Measurements from ENCODE around the gene GAS2.

DNA sequence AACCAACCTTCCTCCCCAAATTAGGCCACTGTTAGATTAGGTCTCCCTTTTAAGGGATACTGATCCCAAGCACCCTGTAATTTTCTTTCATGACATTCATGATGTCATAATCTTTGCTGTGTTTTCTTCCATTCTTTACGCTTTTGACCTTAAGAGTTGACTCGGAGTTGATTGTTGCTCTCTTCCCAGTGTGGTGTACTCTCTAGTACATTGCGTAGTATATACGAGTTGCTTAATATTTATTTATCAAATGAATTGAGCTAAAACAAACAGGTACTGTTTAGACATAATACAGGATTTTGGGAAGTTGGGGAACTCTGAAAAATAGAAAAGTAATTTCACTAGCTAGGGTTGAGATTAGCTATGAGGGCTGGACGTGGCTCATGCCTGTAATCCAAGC is 113.4 kb downstream of the GAS2 start:
- TF ChIP-seq YY1 (IDR thresholded peaks at IDR 0.05; ENCODE audit: insufficient read depth, insufficient read length) (no peak), ZNF274 (IDR thresholded peaks at IDR 0.05; ENCODE audit: low read depth, low read length) (no peak), SUZ12 (IDR thresholded peaks at IDR 0.05; ENCODE audit: extremely low read depth, insufficient read depth, insufficient read length) (no peak)
